Measurements from ENCODE around the gene RAB5IF. TPM values are rescaled to one million over a fixed set of nuclear protein-coding genes. Genes with fewer than 3 reads are reported as not detected.
"Not testable (repeated sequence)": the region's sequence is repeated elsewhere in the genome, so short reads cannot be mapped to it uniquely, and the experiment has no call there.

The RAB5IF gene, protein sequence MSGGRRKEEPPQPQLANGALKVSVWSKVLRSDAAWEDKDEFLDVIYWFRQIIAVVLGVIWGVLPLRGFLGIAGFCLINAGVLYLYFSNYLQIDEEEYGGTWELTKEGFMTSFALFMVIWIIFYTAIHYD
- total RNA-seq = 54.2 and 59.7 TPM in 2 replicates

DNA sequence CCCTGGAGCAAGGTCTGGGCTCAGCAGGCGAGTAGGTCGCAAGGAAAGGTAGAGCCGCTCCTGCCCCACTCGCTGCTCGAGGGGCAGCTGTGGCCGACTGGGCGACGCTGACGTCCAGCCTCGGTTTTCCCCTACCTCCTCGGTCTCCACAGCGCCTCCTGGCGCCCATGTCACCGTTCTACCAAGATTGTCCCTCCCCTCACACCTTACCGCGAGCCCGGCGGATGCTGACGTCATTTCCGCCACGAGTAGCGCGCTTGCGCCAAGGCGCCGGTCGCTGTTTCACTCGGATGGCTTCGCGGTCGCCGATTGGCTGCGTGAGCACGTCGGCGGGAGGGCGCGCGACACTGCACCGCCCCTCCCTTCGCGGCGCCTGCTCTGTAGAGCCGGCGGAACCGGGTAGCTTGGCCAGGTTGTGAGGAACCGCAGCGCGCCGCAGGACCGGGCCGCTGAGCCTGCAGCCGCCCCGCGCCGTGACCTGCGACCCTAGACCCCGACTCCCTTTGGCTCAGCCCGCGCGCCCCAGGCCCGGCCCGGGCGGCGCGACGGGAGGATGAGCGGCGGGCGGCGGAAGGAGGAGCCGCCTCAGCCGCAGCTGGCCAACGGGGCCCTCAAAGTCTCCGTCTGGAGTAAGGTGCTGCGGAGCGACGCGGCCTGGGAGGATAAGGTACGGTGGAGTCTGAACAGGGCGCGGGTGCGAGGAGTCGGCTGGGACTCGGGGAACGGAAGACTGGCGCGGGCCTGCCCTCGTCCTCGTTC is at the start of gene RAB5IF:
TSS of gene RAB5IF (plus strand) at position 381 of the 759 bp plus-strand sequence. CDS start at position 554, 173 bp downstream.
- Histone ChIP-seq H3K36me3 (ENCODE audit: insufficient read depth, low read length) (peaks cover 31% of the 10 kb centered on the region), H3K4me2 (ENCODE audit: insufficient read depth, low read length) (peak within 1 kb of the TSS; percentile 98), H3K79me2 (ENCODE audit: insufficient read depth, low read length) (peaks cover 38% of the 10 kb centered on the region), H3K4me3 (ENCODE audit: insufficient read depth, low read length) (peak within 1 kb of the TSS; percentile 93), H3K27me3 (ENCODE audit: insufficient read depth, low read length) (no peaks in the 10 kb centered on the region), H3K9me3 (ENCODE audit: low read depth, low read length) (no peaks in the 10 kb centered on the region), H4K20me1 (ENCODE audit: insufficient read depth, low read length) (peaks cover 21% of the 10 kb centered on the region), H3K4me1 (ENCODE audit: insufficient read depth, low read length) (peaks cover 17% of the 10 kb centered on the region), H3K27ac (ENCODE audit: low read depth, low read length) (peak within 1 kb of the TSS; percentile 73), H2AFZ (ENCODE audit: low read length) (peak within 1 kb of the TSS; percentile 93)
- DNase-seq (ENCODE audit: insufficient read length, low spot score, missing footprints) = peak; percentile 98
- TF ChIP-seq, protein P1, sequence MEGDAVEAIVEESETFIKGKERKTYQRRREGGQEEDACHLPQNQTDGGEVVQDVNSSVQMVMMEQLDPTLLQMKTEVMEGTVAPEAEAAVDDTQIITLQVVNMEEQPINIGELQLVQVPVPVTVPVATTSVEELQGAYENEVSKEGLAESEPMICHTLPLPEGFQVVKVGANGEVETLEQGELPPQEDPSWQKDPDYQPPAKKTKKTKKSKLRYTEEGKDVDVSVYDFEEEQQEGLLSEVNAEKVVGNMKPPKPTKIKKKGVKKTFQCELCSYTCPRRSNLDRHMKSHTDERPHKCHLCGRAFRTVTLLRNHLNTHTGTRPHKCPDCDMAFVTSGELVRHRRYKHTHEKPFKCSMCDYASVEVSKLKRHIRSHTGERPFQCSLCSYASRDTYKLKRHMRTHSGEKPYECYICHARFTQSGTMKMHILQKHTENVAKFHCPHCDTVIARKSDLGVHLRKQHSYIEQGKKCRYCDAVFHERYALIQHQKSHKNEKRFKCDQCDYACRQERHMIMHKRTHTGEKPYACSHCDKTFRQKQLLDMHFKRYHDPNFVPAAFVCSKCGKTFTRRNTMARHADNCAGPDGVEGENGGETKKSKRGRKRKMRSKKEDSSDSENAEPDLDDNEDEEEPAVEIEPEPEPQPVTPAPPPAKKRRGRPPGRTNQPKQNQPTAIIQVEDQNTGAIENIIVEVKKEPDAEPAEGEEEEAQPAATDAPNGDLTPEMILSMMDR (IDR thresholded peaks at IDR 0.05; ENCODE audit: extremely low read depth, low read depth, low read length) = peak; percentile 96

DNA sequence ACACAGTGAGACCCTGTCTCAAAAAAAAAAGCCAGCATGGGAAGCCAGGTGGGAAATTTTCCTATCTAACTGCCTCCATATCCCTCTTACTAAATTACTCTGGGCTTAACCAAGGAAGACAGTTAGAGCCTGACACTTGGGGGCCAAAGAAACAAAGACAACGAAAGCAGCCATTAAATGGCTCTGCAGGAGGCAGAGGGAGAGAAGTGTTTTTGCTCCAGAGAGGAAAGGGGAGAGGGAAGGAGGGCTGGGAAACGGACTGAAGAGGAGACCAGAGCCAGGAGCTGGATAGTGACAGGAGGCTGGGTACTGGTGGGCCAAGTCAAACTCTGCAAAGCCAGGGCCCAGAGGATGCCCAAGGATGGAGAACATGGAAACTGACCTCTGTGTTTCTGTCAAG is 42.9 kb upstream of the RAB5IF start:
- no peaks in the 10 kb centered on the region for H4K20me1 ChIP-seq (ENCODE audit: insufficient read depth, low read length)
- no peak overlapping the region for H2AFZ ChIP-seq (ENCODE audit: low read length)
- no peak overlapping the region for H3K27ac ChIP-seq (ENCODE audit: low read depth, low read length)
- no peaks in the 10 kb centered on the region for H3K36me3 ChIP-seq (ENCODE audit: insufficient read depth, low read length)
- H3K9me3 ChIP-seq (ENCODE audit: low read depth, low read length) = peaks cover 4% of the 10 kb centered on the region
- TF ChIP-seq, protein P1 (IDR thresholded peaks at IDR 0.05; ENCODE audit: extremely low read depth, low read depth, low read length) = no peak
- no peak overlapping the region for H3K4me2 ChIP-seq (ENCODE audit: insufficient read depth, low read length)
- H3K27me3 ChIP-seq (ENCODE audit: insufficient read depth, low read length) = no peaks in the 10 kb centered on the region
- H3K4me3 ChIP-seq (ENCODE audit: insufficient read depth, low read length) = no peak overlapping the region
- H3K4me1 ChIP-seq (ENCODE audit: insufficient read depth, low read length) = no peaks in the 10 kb centered on the region
- H3K79me2 ChIP-seq (ENCODE audit: insufficient read depth, low read length) = no peaks in the 10 kb centered on the region
- DNase-seq (ENCODE audit: insufficient read length, low spot score, missing footprints) = no peak

DNA sequence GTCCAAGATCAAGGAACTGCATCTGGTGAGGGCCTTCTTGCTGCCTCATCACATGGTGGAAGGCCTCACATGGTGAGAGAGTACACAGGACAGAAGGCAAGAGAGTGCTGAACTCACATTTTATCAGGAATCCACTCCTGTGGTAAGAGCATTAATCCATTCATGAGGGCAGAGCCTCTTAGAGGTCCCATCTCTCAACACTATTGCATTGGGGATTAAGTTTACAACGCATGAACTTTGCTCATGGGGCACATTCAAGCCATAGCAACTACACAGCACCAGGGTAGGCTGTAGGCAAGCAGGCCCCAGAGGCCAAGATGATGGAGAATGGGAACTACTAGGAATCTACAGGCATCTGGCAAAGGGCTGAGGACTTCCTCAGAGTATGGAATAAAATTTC is 42.2 kb upstream of the RAB5IF start:
- no peak overlapping the region for H3K27ac ChIP-seq (ENCODE audit: low read depth, low read length)
- no peak overlapping the region for H3K4me3 ChIP-seq (ENCODE audit: insufficient read depth, low read length)
- no peak overlapping the region for H3K4me2 ChIP-seq (ENCODE audit: insufficient read depth, low read length)
- H4K20me1 ChIP-seq (ENCODE audit: insufficient read depth, low read length) = no peaks in the 10 kb centered on the region
- H2AFZ ChIP-seq (ENCODE audit: low read length) = no peak overlapping the region
- no peaks in the 10 kb centered on the region for H3K4me1 ChIP-seq (ENCODE audit: insufficient read depth, low read length)
- H3K36me3 ChIP-seq (ENCODE audit: insufficient read depth, low read length) = no peaks in the 10 kb centered on the region
- DNase-seq (ENCODE audit: insufficient read length, low spot score, missing footprints) = no peak
- TF ChIP-seq, protein P1 (IDR thresholded peaks at IDR 0.05; ENCODE audit: extremely low read depth, low read depth, low read length) = no peak
- H3K79me2 ChIP-seq (ENCODE audit: insufficient read depth, low read length) = no peaks in the 10 kb centered on the region
- no peaks in the 10 kb centered on the region for H3K27me3 ChIP-seq (ENCODE audit: insufficient read depth, low read length)
- peaks cover 4% of the 10 kb centered on the region for H3K9me3 ChIP-seq (ENCODE audit: low read depth, low read length)

DNA sequence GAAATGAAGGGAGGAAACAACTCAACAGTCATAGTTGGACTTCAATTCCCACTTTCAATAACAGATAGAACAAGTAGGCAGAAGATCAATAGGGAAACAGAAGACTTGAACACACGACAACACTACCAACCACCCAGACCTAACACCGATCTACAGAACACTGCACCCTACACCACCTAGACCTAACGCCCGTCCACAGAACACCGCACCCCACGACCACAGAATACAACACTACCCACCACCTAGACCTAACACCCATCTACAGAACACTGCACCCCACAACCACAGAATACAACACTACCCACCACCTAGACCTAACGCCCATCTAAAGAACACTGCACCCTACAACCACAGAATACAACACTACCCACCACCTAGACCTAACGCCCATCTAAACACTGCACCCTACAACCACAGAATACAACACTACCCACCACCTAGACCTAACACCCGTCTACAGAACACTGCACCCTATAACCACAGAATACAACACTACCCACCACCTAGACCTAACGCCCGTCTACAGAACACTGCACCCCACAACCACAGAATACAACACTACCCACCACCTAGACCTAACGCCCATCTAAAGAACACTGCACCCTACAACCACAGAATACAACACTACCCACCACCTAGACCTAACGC is 41.4 kb upstream of the RAB5IF start:
- not testable (repeated sequence) for H3K79me2 ChIP-seq (ENCODE audit: insufficient read depth, low read length); H3K27me3 ChIP-seq (ENCODE audit: insufficient read depth, low read length); H2AFZ ChIP-seq (ENCODE audit: low read length); DNase-seq (ENCODE audit: insufficient read length, low spot score, missing footprints); H3K27ac ChIP-seq (ENCODE audit: low read depth, low read length); H3K4me2 ChIP-seq (ENCODE audit: insufficient read depth, low read length); H4K20me1 ChIP-seq (ENCODE audit: insufficient read depth, low read length); H3K36me3 ChIP-seq (ENCODE audit: insufficient read depth, low read length); H3K4me3 ChIP-seq (ENCODE audit: insufficient read depth, low read length); H3K9me3 ChIP-seq (ENCODE audit: low read depth, low read length); H3K4me1 ChIP-seq (ENCODE audit: insufficient read depth, low read length)

DNA sequence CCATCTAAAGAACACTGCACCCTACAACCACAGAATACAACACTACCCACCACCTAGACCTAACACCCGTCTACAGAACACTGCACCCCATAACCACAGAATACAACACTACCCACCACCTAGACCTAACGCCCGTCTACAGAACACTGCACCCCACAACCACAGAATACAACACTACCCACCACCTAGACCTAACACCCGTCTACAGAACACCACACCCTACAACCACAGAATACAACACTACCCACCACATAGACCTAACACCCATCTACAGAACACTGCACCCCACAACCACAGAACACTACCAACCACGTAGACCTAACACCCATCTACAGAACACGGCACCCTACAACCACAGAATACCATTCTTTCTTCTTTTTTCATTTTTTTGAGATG is 40.9 kb upstream of the RAB5IF start:
- H3K9me3 ChIP-seq (ENCODE audit: low read depth, low read length); H3K4me3 ChIP-seq (ENCODE audit: insufficient read depth, low read length); H3K4me2 ChIP-seq (ENCODE audit: insufficient read depth, low read length); H3K27ac ChIP-seq (ENCODE audit: low read depth, low read length); H3K36me3 ChIP-seq (ENCODE audit: insufficient read depth, low read length); H3K79me2 ChIP-seq (ENCODE audit: insufficient read depth, low read length); H3K27me3 ChIP-seq (ENCODE audit: insufficient read depth, low read length); DNase-seq (ENCODE audit: insufficient read length, low spot score, missing footprints); H2AFZ ChIP-seq (ENCODE audit: low read length); H3K4me1 ChIP-seq (ENCODE audit: insufficient read depth, low read length); H4K20me1 ChIP-seq (ENCODE audit: insufficient read depth, low read length): not testable (repeated sequence)
